ENCODE measurements around the gene BBS1. TPM values are rescaled to one million over a fixed set of nuclear protein-coding genes. Genes with fewer than 3 reads are reported as not detected.

The BBS1 gene
- total RNA-seq, 2 experiments from 2014 or later: 14.7 to 15.7 TPM

DNA sequence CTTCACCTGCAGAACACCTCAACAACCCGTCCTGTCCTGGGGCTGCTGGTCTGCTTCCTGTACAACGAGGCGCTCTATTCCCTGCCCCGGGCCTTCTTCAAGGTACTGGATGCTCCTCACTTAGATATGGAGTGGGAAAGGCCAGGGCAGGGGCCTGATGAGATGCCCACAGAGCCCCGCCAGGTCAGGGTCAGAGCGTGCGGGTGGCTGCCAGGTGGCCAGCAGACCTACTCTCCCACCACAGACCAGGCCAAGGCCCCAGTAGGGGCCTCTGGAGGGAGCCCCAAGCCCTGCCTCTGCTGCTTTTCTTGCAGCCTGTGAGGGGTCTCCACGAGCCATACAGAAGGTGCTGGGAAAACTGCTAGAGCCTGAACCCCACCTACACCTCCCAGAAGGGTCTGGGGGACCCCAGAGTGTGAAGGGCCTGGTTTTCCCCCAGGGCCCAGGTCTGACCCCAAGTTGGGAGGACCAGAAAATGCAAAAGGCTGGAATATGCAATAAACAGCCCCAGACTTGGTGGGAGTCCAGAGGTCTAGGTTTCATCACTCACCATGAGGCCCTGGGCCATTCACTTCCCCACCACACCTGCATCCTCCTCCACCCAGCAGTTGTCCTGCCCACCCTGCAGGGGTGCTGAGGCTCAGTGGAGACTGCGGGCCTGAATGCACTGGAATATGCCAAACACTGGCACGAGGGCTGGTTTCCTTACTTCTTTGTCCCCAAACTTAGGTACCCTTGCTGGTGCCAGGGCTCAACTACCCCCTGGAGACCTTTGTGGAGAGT, 20.7 kb downstream of the BBS1 start:
- CTCF ChIA-PET (ENCODE audit: unreplicated experiment): no interaction called here
- intact Hi-C loops (cut with micrococcal nuclease; ENCODE audit: unreplicated experiment): no loop called here
- no TSS peak for BruUV-seq (replicated peaks)

DNA sequence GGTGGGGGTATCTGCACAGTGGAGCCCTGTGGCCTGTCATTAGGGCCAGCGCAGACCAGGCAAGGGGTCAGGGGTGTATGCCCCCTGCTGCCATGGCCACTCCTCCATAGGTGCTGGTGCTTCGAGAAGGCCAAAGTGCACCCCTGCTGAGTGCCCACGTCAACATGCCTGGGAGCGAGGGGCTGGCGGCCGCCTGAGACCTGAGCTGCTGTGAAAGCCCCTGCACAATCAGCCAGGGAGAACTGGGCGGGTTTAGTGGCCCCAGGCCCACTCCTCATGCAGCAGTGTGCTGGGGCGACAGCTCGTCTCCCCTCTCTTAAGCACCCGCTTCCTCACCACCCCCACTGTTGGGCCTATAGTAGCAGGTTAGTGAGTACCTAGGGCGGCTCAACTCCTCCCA, 21.4 kb downstream of the BBS1 start:
- no peak overlapping the region for H3K4me2 ChIP-seq (ENCODE audit: low read length)
- H3K9me3 ChIP-seq (ENCODE audit: low read length): no peaks in the 10 kb centered on the region
- DNase-seq (ENCODE audit: low spot score): no peak
- no peak overlapping the region for H3K27ac ChIP-seq (ENCODE audit: low read depth, low read length, poor library complexity, severe bottlenecking)
- H3K9me2 ChIP-seq (ENCODE audit: insufficient read depth, low read length): no peaks in the 10 kb centered on the region
- H4K20me1 ChIP-seq (ENCODE audit: insufficient read depth, low read length): no peaks in the 10 kb centered on the region
- no TSS peak for BruUV-seq (replicated peaks)
- ChIA-PET CTCF (ENCODE audit: unreplicated experiment) (no interaction called here), POLR2A (no interaction called here)
- peaks cover 9% of the 10 kb centered on the region for H3K36me3 ChIP-seq (ENCODE audit: insufficient read depth, low read length)
- no peaks in the 10 kb centered on the region for H3K4me1 ChIP-seq (ENCODE audit: insufficient read depth, low read length, poor library complexity, severe bottlenecking)
- TF ChIP-seq, protein P1, sequence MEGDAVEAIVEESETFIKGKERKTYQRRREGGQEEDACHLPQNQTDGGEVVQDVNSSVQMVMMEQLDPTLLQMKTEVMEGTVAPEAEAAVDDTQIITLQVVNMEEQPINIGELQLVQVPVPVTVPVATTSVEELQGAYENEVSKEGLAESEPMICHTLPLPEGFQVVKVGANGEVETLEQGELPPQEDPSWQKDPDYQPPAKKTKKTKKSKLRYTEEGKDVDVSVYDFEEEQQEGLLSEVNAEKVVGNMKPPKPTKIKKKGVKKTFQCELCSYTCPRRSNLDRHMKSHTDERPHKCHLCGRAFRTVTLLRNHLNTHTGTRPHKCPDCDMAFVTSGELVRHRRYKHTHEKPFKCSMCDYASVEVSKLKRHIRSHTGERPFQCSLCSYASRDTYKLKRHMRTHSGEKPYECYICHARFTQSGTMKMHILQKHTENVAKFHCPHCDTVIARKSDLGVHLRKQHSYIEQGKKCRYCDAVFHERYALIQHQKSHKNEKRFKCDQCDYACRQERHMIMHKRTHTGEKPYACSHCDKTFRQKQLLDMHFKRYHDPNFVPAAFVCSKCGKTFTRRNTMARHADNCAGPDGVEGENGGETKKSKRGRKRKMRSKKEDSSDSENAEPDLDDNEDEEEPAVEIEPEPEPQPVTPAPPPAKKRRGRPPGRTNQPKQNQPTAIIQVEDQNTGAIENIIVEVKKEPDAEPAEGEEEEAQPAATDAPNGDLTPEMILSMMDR (conservative IDR thresholded peaks at IDR 0.05; ENCODE audit: low read length): no peak
- no peak for TF ChIP-seq EZH2phosphoT487 (IDR thresholded peaks at IDR 0.05; ENCODE audit: borderline replicate concordance, low read depth, low read length)
- intact Hi-C loops (cut with micrococcal nuclease; ENCODE audit: unreplicated experiment): no loop called here
- H2AFZ ChIP-seq (ENCODE audit: low read length): no peak overlapping the region
- H3K4me3 ChIP-seq (ENCODE audit: low read depth, low read length, poor library complexity, severe bottlenecking): no peak overlapping the region
- H3K79me2 ChIP-seq (ENCODE audit: insufficient read depth, low read depth, low read length): no peaks in the 10 kb centered on the region

More for the DNA sequence above, 20.7 kb downstream of the BBS1 start:
- H3K27ac ChIP-seq (ENCODE audit: low read depth, low read length, poor library complexity, severe bottlenecking): no peak overlapping the region
- DNase-seq (ENCODE audit: low spot score): no peak
- H3K4me3 ChIP-seq (ENCODE audit: low read depth, low read length, poor library complexity, severe bottlenecking): no peak overlapping the region
- no peaks in the 10 kb centered on the region for H3K79me2 ChIP-seq (ENCODE audit: insufficient read depth, low read depth, low read length)
- H3K36me3 ChIP-seq (ENCODE audit: insufficient read depth, low read length): 0 out of 2 replicates have a peak, but pooled peaks cover 6% of the 10 kb centered on the region
- TF ChIP-seq, protein P1 (conservative IDR thresholded peaks at IDR 0.05; ENCODE audit: low read length): no peak
- H2AFZ ChIP-seq (ENCODE audit: low read length): no peak overlapping the region
- no peaks in the 10 kb centered on the region for H4K20me1 ChIP-seq (ENCODE audit: insufficient read depth, low read length)
- no peak overlapping the region for H3K4me2 ChIP-seq (ENCODE audit: low read length)
- H3K9me2 ChIP-seq (ENCODE audit: insufficient read depth, low read length): no peaks in the 10 kb centered on the region
- no peaks in the 10 kb centered on the region for H3K9me3 ChIP-seq (ENCODE audit: low read length)
- POLR2A ChIA-PET: no interaction called here
- H3K4me1 ChIP-seq (ENCODE audit: insufficient read depth, low read length, poor library complexity, severe bottlenecking): no peaks in the 10 kb centered on the region

DNA sequence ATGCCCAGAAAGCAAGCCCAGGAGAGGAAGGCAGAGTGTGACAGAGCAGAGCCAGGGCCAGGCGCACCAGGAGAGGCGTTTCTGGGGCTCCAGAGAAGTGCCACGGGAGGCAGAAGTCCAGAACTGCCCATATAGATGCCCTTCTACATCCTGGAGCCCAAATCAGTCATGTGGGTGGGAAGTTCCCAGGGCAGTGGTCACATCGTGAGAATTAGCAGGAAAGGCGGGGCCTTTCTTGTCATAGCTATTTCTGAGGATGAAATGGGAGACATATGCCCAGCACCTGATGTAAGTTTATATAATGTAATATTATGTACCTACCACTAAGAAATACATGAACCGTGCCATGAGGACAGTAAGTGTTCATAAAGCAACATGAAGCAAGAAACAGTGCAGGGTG, 22.3 kb downstream of the BBS1 start:
- no peaks in the 10 kb centered on the region for H4K20me1 ChIP-seq (ENCODE audit: insufficient read depth, low read length)
- no peaks in the 10 kb centered on the region for H3K79me2 ChIP-seq (ENCODE audit: insufficient read depth, low read depth, low read length)
- H3K9me3 ChIP-seq (ENCODE audit: low read length): no peaks in the 10 kb centered on the region
- ChIA-PET CTCF (ENCODE audit: unreplicated experiment) (no interaction called here), POLR2A (interaction anchor here (0.5 kb wide), 1 partner anchor 190 kb away, joined by 3 read pairs; no protein-coding TSS in a partner anchor)
- H3K27ac ChIP-seq (ENCODE audit: low read depth, low read length, poor library complexity, severe bottlenecking): no peak overlapping the region
- intact Hi-C loops (cut with micrococcal nuclease; ENCODE audit: unreplicated experiment): no loop called here
- H3K36me3 ChIP-seq (ENCODE audit: insufficient read depth, low read length): peaks cover 9% of the 10 kb centered on the region
- H3K9me2 ChIP-seq (ENCODE audit: insufficient read depth, low read length): no peaks in the 10 kb centered on the region
- no peak overlapping the region for H3K4me3 ChIP-seq (ENCODE audit: low read depth, low read length, poor library complexity, severe bottlenecking)
- no peak for DNase-seq (ENCODE audit: low spot score)
- no peak overlapping the region for H2AFZ ChIP-seq (ENCODE audit: low read length)
- no peak overlapping the region for H3K4me2 ChIP-seq (ENCODE audit: low read length)
- H3K4me1 ChIP-seq (ENCODE audit: insufficient read depth, low read length, poor library complexity, severe bottlenecking): no peaks in the 10 kb centered on the region
- no TSS peak for BruUV-seq (replicated peaks)
- TF ChIP-seq, protein P1 (conservative IDR thresholded peaks at IDR 0.05; ENCODE audit: low read length): no peak
- no peak for TF ChIP-seq EZH2phosphoT487 (IDR thresholded peaks at IDR 0.05; ENCODE audit: borderline replicate concordance, low read depth, low read length)
